Measurements from ENCODE around the gene ENTPD1.

Gene ENTPD1

GRCh38 chr10:95792211-95792780 is 36.3 kb downstream of the ENTPD1 start:
- Histone ChIP-seq H3F3A (ENCODE audit: insufficient read depth, low read length) (no peaks in the 10 kb centered on the region), H3K9me3 (replicated peaks; ENCODE audit: insufficient read depth, low read length) (no peaks in the 10 kb centered on the region), H3K27ac (ENCODE audit: low read length) (no peak overlapping the region), H3K9ac (ENCODE audit: low read length) (no peak overlapping the region), H3K27me3 (replicated peaks; ENCODE audit: insufficient read depth, low read length) (no peaks in the 10 kb centered on the region), H3K4me2 (ENCODE audit: low read depth, low read length) (no peak overlapping the region), H2AFZ (ENCODE audit: low read length) (no peak overlapping the region), H3K9me2 (replicated peaks; ENCODE audit: insufficient read depth, low read length) (no peaks in the 10 kb centered on the region), H3K4me1 (ENCODE audit: low read length) (no peaks in the 10 kb centered on the region), H3K36me3 (replicated peaks; ENCODE audit: insufficient read depth, low read length) (no peaks in the 10 kb centered on the region), H4K20me1 (ENCODE audit: insufficient read depth, low read length) (no peaks in the 10 kb centered on the region), H3K4me3 (ENCODE audit: low read length) (no peak overlapping the region), H3K79me2 (ENCODE audit: low read length) (no peaks in the 10 kb centered on the region)
- no peak for DNase-seq
- no peak for TF ChIP-seq EZH2 (optimal IDR thresholded peaks at IDR 0.05; ENCODE audit: low read depth, low read length)
- no peak for TF ChIP-seq EZH2phosphoT487 (IDR thresholded peaks at IDR 0.05; ENCODE audit: low read length)
- TF ChIP-seq CTCF (IDR thresholded peaks at IDR 0.05; ENCODE audit: low read length): no peak

- H3K9me3 ChIP-seq (replicated peaks; ENCODE audit: insufficient read depth, low read length): no peaks in the 10 kb centered on the region
- H3F3A ChIP-seq (ENCODE audit: insufficient read depth, low read length): no peaks in the 10 kb centered on the region
- no peaks in the 10 kb centered on the region for H3K79me2 ChIP-seq (ENCODE audit: low read length)
- H3K4me3 ChIP-seq (ENCODE audit: low read length): no peak overlapping the region
- no peak overlapping the region for H2AFZ ChIP-seq (ENCODE audit: low read length)
- H3K4me2 ChIP-seq (ENCODE audit: low read depth, low read length): no peak overlapping the region
- DNase-seq: no peak
- H3K9me2 ChIP-seq (replicated peaks; ENCODE audit: insufficient read depth, low read length): no peaks in the 10 kb centered on the region
- no peak overlapping the region for H3K27ac ChIP-seq (ENCODE audit: low read length)
- TF ChIP-seq EZH2phosphoT487 (IDR thresholded peaks at IDR 0.05; ENCODE audit: low read length): no peak
- TF ChIP-seq CTCF (IDR thresholded peaks at IDR 0.05; ENCODE audit: low read length): no peak
- no peak for TF ChIP-seq EZH2 (optimal IDR thresholded peaks at IDR 0.05; ENCODE audit: low read depth, low read length)
- no peaks in the 10 kb centered on the region for H4K20me1 ChIP-seq (ENCODE audit: insufficient read depth, low read length)
- H3K9ac ChIP-seq (ENCODE audit: low read length): no peak overlapping the region
- no peaks in the 10 kb centered on the region for H3K27me3 ChIP-seq (replicated peaks; ENCODE audit: insufficient read depth, low read length)
- H3K36me3 ChIP-seq (replicated peaks; ENCODE audit: insufficient read depth, low read length): no peaks in the 10 kb centered on the region
- H3K4me1 ChIP-seq (ENCODE audit: low read length): no peaks in the 10 kb centered on the region
Observed at GRCh38 chr10:95792874-95793285, 36.9 kb downstream of the ENTPD1 start.

- H3K4me1 ChIP-seq (ENCODE audit: low read length): no peaks in the 10 kb centered on the region
Observed at GRCh38 chr10:95793401-95794045, 37.6 kb downstream of the ENTPD1 start.

More at GRCh38 chr10:95793401-95794045, 37.6 kb downstream of the ENTPD1 start:
- Histone ChIP-seq H2AFZ (ENCODE audit: low read length) (no peak overlapping the region), H3K9ac (ENCODE audit: low read length) (no peak overlapping the region), H3K9me2 (replicated peaks; ENCODE audit: insufficient read depth, low read length) (no peaks in the 10 kb centered on the region), H3K27me3 (replicated peaks; ENCODE audit: insufficient read depth, low read length) (no peaks in the 10 kb centered on the region), H3K9me3 (replicated peaks; ENCODE audit: insufficient read depth, low read length) (no peaks in the 10 kb centered on the region), H3K4me2 (ENCODE audit: low read depth, low read length) (no peak overlapping the region), H3F3A (ENCODE audit: insufficient read depth, low read length) (no peaks in the 10 kb centered on the region), H4K20me1 (ENCODE audit: insufficient read depth, low read length) (no peaks in the 10 kb centered on the region), H3K27ac (ENCODE audit: low read length) (no peak overlapping the region), H3K36me3 (replicated peaks; ENCODE audit: insufficient read depth, low read length) (no peaks in the 10 kb centered on the region), H3K79me2 (ENCODE audit: low read length) (no peaks in the 10 kb centered on the region), H3K4me3 (ENCODE audit: low read length) (no peak overlapping the region)
- DNase-seq: no peak
- no peak for TF ChIP-seq EZH2phosphoT487 (IDR thresholded peaks at IDR 0.05; ENCODE audit: low read length)
- no peak for TF ChIP-seq EZH2 (optimal IDR thresholded peaks at IDR 0.05; ENCODE audit: low read depth, low read length)
- no peak for TF ChIP-seq CTCF (IDR thresholded peaks at IDR 0.05; ENCODE audit: low read length)

All from MM.1S (cell line).